Duodenal mucosa (tissue), 2 donors: ENCODE data around the gene PLCB1.

ENCODE experiments used
- H3K27ac ChIP-seq: one replicate; pipeline ENCODE4 v1.7.0; 2013; ENCODE audit warnings: low read depth, low read length
- H3K27me3 ChIP-seq, 2 donors: one replicate each; pipeline ENCODE4 v1.7.0; 2013; ENCODE audit warnings: low read length in 2 of 2, control low read depth in 1 of 2; ENCODE audit not compliant: insufficient read depth in 2 of 2, control insufficient read depth in 1 of 2
- H3K36me3 ChIP-seq, 2 donors: one replicate each; pipeline ENCODE4 v1.7.0; 2013; ENCODE audit warnings: low read length in 2 of 2, control low read depth in 1 of 2; ENCODE audit not compliant: insufficient read depth in 2 of 2, control insufficient read depth in 1 of 2
- H3K4me1 ChIP-seq, 2 donors: one replicate each; pipeline ENCODE4 v1.7.0; 2013; ENCODE audit warnings: low read length in 2 of 2, control low read depth in 1 of 2; ENCODE audit not compliant: insufficient read depth in 2 of 2, control insufficient read depth in 1 of 2
- H3K4me3 ChIP-seq, 2 donors: one replicate each; pipeline ENCODE4 v1.7.0; 2013; ENCODE audit warnings: low read length in 2 of 2, low read depth in 1 of 2
- H3K9ac ChIP-seq, 2 donors: one replicate each; pipeline ENCODE4 v1.7.0; 2013; ENCODE audit warnings: low read length in 2 of 2, low read depth in 1 of 2
- H3K9me3 ChIP-seq, 2 donors: one replicate each; pipeline ENCODE4 v1.7.0; 2013; ENCODE audit warnings: low read length in 2 of 2, control low read depth in 1 of 2; ENCODE audit not compliant: control insufficient read depth in 1 of 2

The PLCB1 gene

GRCh38 chr20:8291873-8292272, 159.8 kb downstream of the PLCB1 start:
- no peak overlapping the region for H3K9ac ChIP-seq
- no peaks in the 10 kb centered on the region for H3K36me3 ChIP-seq
- H3K4me3 ChIP-seq = no peak overlapping the region
- no peaks in the 10 kb centered on the region for H3K27me3 ChIP-seq
- H3K4me1 ChIP-seq = peaks cover 0 to 3% of the 10 kb centered on the region in 2 donors
- H3K27ac ChIP-seq = no peak overlapping the region
- H3K9me3 ChIP-seq = no peaks in the 10 kb centered on the region

GRCh38 chr20:8292793-8293192, 160.7 kb downstream of the PLCB1 start:
- no peak overlapping the region for H3K9ac ChIP-seq
- H3K27me3 ChIP-seq = no peaks in the 10 kb centered on the region

GRCh38 chr20:8293750-8294149, 161.7 kb downstream of the PLCB1 start:
- H3K36me3 ChIP-seq = no peaks in the 10 kb centered on the region

More at GRCh38 chr20:8292793-8293192, 160.7 kb downstream of the PLCB1 start:
- Histone ChIP-seq H3K9me3 (no peaks in the 10 kb centered on the region), H3K27ac (no peak overlapping the region), H3K4me1 (peaks cover 0 to 3% of the 10 kb centered on the region in 2 donors), H3K36me3 (no peaks in the 10 kb centered on the region), H3K4me3 (no peak overlapping the region)

GRCh38 chr20:8296536-8296935, 164.5 kb downstream of the PLCB1 start:
- Histone ChIP-seq H3K9me3 (no peaks in the 10 kb centered on the region), H3K4me3 (no peak overlapping the region), H3K4me1 (peaks cover 0 to 3% of the 10 kb centered on the region in 2 donors), H3K27ac (no peak overlapping the region), H3K27me3 (no peaks in the 10 kb centered on the region), H3K9ac (no peak overlapping the region), H3K36me3 (no peaks in the 10 kb centered on the region)

More at GRCh38 chr20:8293750-8294149, 161.7 kb downstream of the PLCB1 start:
- H3K4me1 ChIP-seq = peaks cover 0 to 3% of the 10 kb centered on the region in 2 donors
- H3K9ac ChIP-seq = no peak overlapping the region
- H3K4me3 ChIP-seq = no peak overlapping the region
- no peaks in the 10 kb centered on the region for H3K9me3 ChIP-seq
- no peak overlapping the region for H3K27ac ChIP-seq
- H3K27me3 ChIP-seq = no peaks in the 10 kb centered on the region

DNA sequence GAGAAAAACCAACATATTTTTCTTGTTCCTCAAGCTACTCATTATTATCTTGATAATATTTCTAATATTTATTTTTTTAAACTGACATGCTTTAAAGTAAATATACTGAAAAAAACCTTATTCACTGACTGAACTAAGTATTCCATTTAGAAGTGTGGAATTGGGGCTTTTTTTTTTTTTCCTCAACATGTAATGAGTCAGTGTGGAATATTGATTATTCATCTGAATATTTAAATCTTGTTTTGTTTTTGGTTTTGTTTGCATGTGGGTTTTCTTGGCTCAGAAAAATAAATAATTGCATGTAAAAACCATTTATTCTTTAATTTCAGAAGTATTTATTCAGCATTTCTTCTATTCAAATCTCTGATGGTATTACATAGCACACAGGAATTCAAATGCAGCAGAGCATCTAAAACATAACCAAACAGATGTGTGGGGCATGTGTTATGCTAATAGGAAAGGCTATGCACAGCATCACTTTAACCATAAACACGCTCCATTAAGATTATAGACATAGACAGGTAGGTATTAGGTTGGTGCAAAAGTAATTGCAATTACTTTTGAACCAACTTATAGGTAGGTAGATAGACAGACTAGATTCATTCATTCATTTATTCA, 166.5 kb downstream of the PLCB1 start:
- Histone ChIP-seq H3K4me1 (no peaks in the 10 kb centered on the region), H3K9me3 (no peaks in the 10 kb centered on the region), H3K27ac (no peak overlapping the region), H3K36me3 (no peaks in the 10 kb centered on the region), H3K9ac (no peak overlapping the region), H3K4me3 (no peak overlapping the region), H3K27me3 (no peaks in the 10 kb centered on the region)

DNA sequence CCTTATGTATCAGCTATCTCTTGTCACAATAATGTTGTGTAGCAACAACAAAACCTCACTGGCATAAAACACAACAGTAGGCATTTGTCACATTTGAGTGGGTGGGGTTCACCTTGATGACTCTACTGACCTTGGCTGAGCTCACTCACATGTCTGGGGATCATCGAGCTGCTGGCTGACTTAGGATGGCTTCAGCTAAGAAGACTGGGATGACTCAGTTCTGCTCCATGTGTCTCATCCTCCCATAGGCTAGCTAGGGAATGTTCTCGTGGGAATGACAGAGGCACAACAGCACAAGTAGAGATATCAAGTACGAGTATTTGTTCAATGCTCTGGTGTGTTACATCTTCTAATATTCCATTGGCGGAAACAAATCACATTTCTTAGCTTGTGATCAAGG, 167.9 kb downstream of the PLCB1 start:
- Histone ChIP-seq H3K9ac (no peak overlapping the region), H3K4me3 (no peak overlapping the region), H3K9me3 (no peaks in the 10 kb centered on the region), H3K4me1 (no peaks in the 10 kb centered on the region), H3K36me3 (no peaks in the 10 kb centered on the region), H3K27ac (no peak overlapping the region), H3K27me3 (no peaks in the 10 kb centered on the region)

GRCh38 chr20:8301655-8302054, 169.6 kb downstream of the PLCB1 start:
- no peak overlapping the region for H3K27ac ChIP-seq
- no peak overlapping the region for H3K4me3 ChIP-seq
- no peaks in the 10 kb centered on the region for H3K9me3 ChIP-seq
- no peaks in the 10 kb centered on the region for H3K27me3 ChIP-seq
- no peaks in the 10 kb centered on the region for H3K36me3 ChIP-seq
- H3K4me1 ChIP-seq = no peaks in the 10 kb centered on the region
- no peak overlapping the region for H3K9ac ChIP-seq

DNA sequence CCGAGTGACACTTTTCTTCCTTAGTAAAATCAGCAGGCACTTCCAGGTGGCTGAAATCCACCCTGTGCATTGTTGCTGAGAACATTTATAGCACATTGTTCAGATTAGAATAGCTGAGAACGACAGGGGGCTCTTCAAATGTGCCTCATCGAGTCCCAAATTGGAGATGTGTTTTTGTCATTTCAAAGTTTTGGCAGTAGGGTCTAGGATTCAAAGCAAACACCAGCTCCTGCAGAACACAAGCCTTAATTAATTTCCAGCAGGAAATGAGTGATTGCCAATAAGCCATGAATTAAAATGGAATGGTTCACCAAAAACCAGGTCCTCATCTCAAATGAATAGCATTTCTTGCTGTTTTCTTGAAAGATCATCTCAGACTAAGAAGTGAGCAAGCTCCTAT, 171.6 kb downstream of the PLCB1 start:
- Histone ChIP-seq H3K9me3 (no peaks in the 10 kb centered on the region), H3K4me1 (no peaks in the 10 kb centered on the region), H3K36me3 (no peaks in the 10 kb centered on the region), H3K27me3 (no peaks in the 10 kb centered on the region), H3K4me3 (no peak overlapping the region), H3K9ac (no peak overlapping the region), H3K27ac (no peak overlapping the region)

DNA sequence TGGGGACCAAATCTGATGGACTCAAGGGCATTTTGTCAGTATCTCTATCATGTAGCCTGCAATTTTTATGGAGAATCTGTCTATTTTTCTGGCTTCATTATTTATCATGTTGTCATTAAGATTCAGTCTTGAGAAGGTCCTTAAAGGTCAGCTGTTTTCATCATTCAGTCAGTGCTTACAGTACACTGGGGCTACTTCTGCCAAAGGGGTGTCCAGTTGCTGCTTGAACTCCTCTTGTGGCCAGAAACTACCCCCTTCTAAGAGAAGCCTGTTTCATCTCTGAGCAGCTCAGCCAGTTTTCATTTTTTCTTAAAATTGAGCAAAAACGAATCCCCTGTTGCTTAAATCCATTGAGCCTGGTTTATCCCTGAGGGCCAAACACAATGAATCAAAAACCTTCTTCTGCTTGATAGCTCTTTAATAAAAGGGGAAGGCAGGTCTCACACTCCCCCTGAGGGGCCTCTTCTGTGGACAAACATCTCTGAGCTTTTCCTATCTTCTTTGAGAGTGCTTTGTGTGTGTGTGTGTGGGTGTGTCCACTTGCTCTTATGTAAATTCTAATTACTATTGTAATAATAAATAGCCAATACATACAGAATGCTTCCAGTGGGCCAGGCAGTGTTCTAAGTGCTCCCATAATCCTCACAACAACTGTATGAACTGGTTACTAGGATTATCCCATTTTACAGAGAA, 172.2 kb downstream of the PLCB1 start:
- no peaks in the 10 kb centered on the region for H3K36me3 ChIP-seq
- no peaks in the 10 kb centered on the region for H3K4me1 ChIP-seq
- H3K9me3 ChIP-seq = no peaks in the 10 kb centered on the region
- H3K27me3 ChIP-seq = no peaks in the 10 kb centered on the region
- H3K4me3 ChIP-seq = no peak overlapping the region
- no peak overlapping the region for H3K9ac ChIP-seq
- no peak overlapping the region for H3K27ac ChIP-seq

DNA sequence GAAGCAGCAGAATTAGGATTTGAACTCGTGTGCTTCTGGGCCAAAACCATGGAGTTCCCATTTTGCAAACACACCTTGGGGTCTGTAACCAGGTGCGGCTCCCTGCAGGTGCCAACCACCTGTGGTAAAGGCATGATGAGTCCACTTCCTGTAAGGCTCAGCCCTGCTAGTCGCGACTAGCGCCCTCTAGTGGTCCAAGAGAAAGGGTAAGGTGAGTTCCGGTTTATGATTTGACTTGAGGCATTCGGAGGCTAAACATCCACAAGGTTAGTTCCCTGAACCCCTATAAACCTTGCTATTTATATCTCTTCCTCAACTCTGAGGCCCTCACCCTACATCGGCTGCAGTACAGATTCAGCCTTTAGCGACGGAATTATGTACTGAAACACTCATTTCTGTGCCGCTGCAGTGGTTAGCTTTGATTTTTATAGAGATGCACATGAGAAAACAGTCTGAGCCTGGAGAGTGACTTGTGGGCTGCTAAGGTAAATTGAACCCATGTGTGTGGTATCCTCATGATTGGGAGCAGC, 173.4 kb downstream of the PLCB1 start:
- Histone ChIP-seq H3K9ac (no peak overlapping the region), H3K9me3 (no peaks in the 10 kb centered on the region), H3K27ac (no peak overlapping the region), H3K4me3 (no peak overlapping the region), H3K27me3 (no peaks in the 10 kb centered on the region), H3K36me3 (no peaks in the 10 kb centered on the region), H3K4me1 (no peaks in the 10 kb centered on the region)
